A673 (cell line): Measurements from ENCODE around the gene AIMP2. TPM values are rescaled to one million over a fixed set of nuclear protein-coding genes. Genes with fewer than 3 reads are reported as not detected.

Experiments
- BruUV-seq: library from RNA; stranded (reverse); fragments of 400-500 nt; replicated peaks from 2 replicates; lab custom pipeline; 2021; lab: Mats Ljungman, UMichigan
- CTCF ChIA-PET: fragments of 300-600 bp; sonication (Branson Sonifier 250); formaldehyde crosslinking; loops from one replicate; lab custom pipeline; 2022; ENCODE audit warnings: antibody characterized with exemption; lab: Charles Lee
- POLR2A ChIA-PET: fragments of 300-600 bp; sonication (Branson Sonifier 250); formaldehyde crosslinking; loops from one replicate; lab custom pipeline; 2022; ENCODE audit warnings: antibody characterized with exemption; ENCODE audit not compliant: low non-redundant PET; lab: Charles Lee
- DNase-seq: peaks from one replicate; pipeline ENCODE4 v3.0.0-alpha.2; 2015; ENCODE audit warnings: low spot score
- H3K27ac ChIP-seq: fragments of 200-600 bp; sonication (generic); 2 replicates; pipeline ENCODE4 v1.5.1; 2016; ENCODE audit warnings: mixed run types, low read depth, mild to moderate bottlenecking, mixed read lengths, antibody characterized with exemption, low read length; ENCODE audit not compliant: poor library complexity, severe bottlenecking
- H3K27me3 ChIP-seq: fragments of 200-600 bp; sonication (generic); replicated peaks from 2 replicates; pipeline ENCODE4 v1.6.1; 2017; ENCODE audit warnings: mixed run types, low read depth, mild to moderate bottlenecking, mixed read lengths, antibody characterized with exemption, low read length; ENCODE audit not compliant: insufficient read depth, poor library complexity
- H3K36me3 ChIP-seq: fragments of 200-600 bp; sonication (generic); 2 replicates; pipeline ENCODE4 v1.6.1; 2016; ENCODE audit warnings: mixed run types, mild to moderate bottlenecking, mixed read lengths, antibody characterized with exemption, low read length; ENCODE audit not compliant: insufficient read depth, poor library complexity, severe bottlenecking
- H3K4me1 ChIP-seq: fragments of 200-600 bp; sonication (generic); 2 replicates; pipeline ENCODE4 v1.6.1; 2017; ENCODE audit warnings: mixed run types, mild to moderate bottlenecking, mixed read lengths, antibody characterized with exemption, low read length; ENCODE audit not compliant: insufficient read depth, poor library complexity, severe bottlenecking
- H3K4me3 ChIP-seq: fragments of 200-600 bp; sonication (generic); 2 replicates; pipeline ENCODE4 v1.5.1; 2016; ENCODE audit warnings: low read depth, mixed run types, mild to moderate bottlenecking, mixed read lengths, low read length; ENCODE audit not compliant: poor library complexity, severe bottlenecking
- H3K9me3 ChIP-seq: fragments of 200-600 bp; sonication (generic); 2 replicates; pipeline ENCODE4 v1.6.1; 2016; ENCODE audit warnings: mixed run types, low read depth, mild to moderate bottlenecking, mixed read lengths, antibody characterized with exemption, low read length; ENCODE audit not compliant: poor library complexity, severe bottlenecking
- EZH2 ChIP-seq: fragments of 200-600 bp; sonication (generic); IDR thresholded peaks from 2 replicates; pipeline ENCODE4 v1.6.1; 2017; ENCODE audit warnings: borderline replicate concordance, low read depth, mild to moderate bottlenecking, mixed read lengths, antibody characterized with exemption, low read length; ENCODE audit not compliant: poor library complexity, severe bottlenecking
- intact Hi-C: fragments of 100-400 bp; cut with micrococcal nuclease; formaldehyde crosslinking; loops from one replicate; pipeline ENCODE4 v1.10.0; 2022; ENCODE audit not compliant: unreplicated experiment
- total RNA-seq: library from RNA; stranded (reverse); gene quantifications from 2 replicates; pipeline ENCODE4 v1.2.3, GENCODE V29; 2021
- TF ChIP-seq, protein P1 (sequence below): fragments of 300-800, 200-600 bp; sonication (generic); conservative IDR thresholded peaks from 2 replicates; pipeline ENCODE4 v1.5.1; 2017; ENCODE audit warnings: low read depth, mild to moderate bottlenecking, antibody characterized with exemption, low read length, moderate library complexity, mixed read lengths

The AIMP2 gene
- total RNA-seq, 1 experiment from 2014 or later: 90.1 TPM

DNA sequence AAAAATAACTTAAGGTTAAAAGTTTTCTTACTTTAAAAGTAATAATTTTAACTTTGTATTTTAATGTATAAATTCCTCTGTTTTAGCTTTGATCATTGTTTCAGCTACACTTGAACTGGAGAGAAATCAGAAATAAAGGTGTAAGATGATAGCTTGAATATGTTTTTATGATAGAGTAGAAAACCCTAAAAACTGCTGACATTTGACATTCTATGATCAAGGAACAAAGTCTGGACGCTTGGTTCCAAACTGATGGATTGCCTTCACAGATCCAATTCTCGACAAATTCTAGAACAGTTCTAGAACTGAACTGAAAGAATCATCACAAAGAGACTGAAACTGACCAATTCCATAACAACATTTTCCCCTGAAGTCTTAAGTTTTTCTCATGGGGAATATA, 21.9 kb downstream of the AIMP2 start, which contains the start of gene ANKRD61:
Gene ANKRD61, plus strand, starts transcription at position 389 of the 400 bp plus-strand sequence. Its CDS starts 0 bp downstream, at position 389.
- POLR2A ChIA-PET: no interaction called here
- intact Hi-C loops: no loop called here
- no peak within 1 kb of the TSS for H3K4me3 ChIP-seq
- no peak for TF ChIP-seq EZH2
- TF ChIP-seq, protein P1, sequence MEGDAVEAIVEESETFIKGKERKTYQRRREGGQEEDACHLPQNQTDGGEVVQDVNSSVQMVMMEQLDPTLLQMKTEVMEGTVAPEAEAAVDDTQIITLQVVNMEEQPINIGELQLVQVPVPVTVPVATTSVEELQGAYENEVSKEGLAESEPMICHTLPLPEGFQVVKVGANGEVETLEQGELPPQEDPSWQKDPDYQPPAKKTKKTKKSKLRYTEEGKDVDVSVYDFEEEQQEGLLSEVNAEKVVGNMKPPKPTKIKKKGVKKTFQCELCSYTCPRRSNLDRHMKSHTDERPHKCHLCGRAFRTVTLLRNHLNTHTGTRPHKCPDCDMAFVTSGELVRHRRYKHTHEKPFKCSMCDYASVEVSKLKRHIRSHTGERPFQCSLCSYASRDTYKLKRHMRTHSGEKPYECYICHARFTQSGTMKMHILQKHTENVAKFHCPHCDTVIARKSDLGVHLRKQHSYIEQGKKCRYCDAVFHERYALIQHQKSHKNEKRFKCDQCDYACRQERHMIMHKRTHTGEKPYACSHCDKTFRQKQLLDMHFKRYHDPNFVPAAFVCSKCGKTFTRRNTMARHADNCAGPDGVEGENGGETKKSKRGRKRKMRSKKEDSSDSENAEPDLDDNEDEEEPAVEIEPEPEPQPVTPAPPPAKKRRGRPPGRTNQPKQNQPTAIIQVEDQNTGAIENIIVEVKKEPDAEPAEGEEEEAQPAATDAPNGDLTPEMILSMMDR: no peak
- no peaks in the 10 kb centered on the region for H3K27me3 ChIP-seq
- no peaks in the 10 kb centered on the region for H3K4me1 ChIP-seq
- no peak for DNase-seq
- H3K27ac ChIP-seq: no peak within 1 kb of the TSS
- no peaks in the 10 kb centered on the region for H3K9me3 ChIP-seq
- peaks cover 52% of the 10 kb centered on the region for H3K36me3 ChIP-seq
- CTCF ChIA-PET: no interaction called here
- no TSS peak for BruUV-seq

DNA sequence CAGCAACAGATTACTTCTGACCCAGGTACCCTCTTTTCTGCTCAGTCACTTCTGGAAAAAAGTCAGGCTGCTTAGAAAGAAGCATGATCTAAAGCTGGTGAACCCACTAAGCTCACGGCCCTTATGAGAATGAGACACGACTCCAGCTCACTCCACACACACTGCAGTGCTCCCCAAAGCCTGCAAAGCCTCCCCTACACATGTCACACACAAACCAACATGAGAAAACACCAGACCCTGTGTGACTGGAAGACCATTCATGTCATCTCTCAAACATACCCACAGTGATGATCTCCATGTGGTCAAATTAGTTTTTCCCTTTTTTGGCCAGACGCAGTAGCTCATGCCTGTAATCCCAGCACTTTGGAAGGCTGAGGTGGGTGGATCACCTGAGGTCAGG, 22.5 kb downstream of the AIMP2 start:
- TF ChIP-seq, protein P1: no peak
- no peak for TF ChIP-seq EZH2
- Histone ChIP-seq H3K4me1 (no peaks in the 10 kb centered on the region), H3K27ac (no peak overlapping the region), H3K4me3 (no peak overlapping the region), H3K36me3 (peaks cover 52% of the 10 kb centered on the region), H3K9me3 (no peaks in the 10 kb centered on the region), H3K27me3 (no peaks in the 10 kb centered on the region)
- intact Hi-C loops: no loop called here
- no TSS peak for BruUV-seq
- CTCF ChIA-PET: no interaction called here
- POLR2A ChIA-PET: no interaction called here
- DNase-seq: no peak

DNA sequence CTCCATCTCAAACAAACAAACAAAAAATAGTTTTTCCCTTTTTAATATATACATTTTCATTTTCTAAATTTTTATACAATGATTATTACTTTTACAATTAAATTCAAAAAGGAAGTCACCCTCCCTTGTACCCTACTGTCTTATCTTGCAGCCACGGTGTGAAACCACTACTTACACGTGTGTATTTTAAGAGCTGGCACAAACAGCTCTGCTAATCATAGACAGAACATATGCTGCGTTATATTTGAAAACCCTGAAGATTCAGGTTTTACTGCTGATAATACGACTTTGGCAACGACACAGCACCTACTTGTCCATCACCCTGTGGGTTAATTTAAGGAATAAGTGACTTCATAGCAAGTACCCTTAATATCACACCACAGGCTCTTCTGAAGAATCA, 23.1 kb downstream of the AIMP2 start:
- Histone ChIP-seq H3K27ac (no peak overlapping the region), H3K4me1 (no peaks in the 10 kb centered on the region), H3K27me3 (no peaks in the 10 kb centered on the region), H3K9me3 (no peaks in the 10 kb centered on the region), H3K36me3 (peaks cover 51% of the 10 kb centered on the region), H3K4me3 (no peak overlapping the region)
- DNase-seq: no peak
- intact Hi-C loops: no loop called here
- BruUV-seq: no TSS peak
- CTCF ChIA-PET: no interaction called here
- TF ChIP-seq, protein P1: no peak
- no peak for TF ChIP-seq EZH2
- POLR2A ChIA-PET: no interaction called here
